Activated CD8-positive, alpha-beta memory T cell treated with anti-CD3 and anti-CD28 coated beads, Interleukin-2, amount 50 U/mL, for 24 hours (primary cell): Measurements from ENCODE around the gene LIMS2.

Experiments
- DNase-seq: peaks from one replicate; pipeline ENCODE4 v3.0.0-alpha.2; 2020; ENCODE audit errors: extremely low read depth

LIMS2 gene, protein sequence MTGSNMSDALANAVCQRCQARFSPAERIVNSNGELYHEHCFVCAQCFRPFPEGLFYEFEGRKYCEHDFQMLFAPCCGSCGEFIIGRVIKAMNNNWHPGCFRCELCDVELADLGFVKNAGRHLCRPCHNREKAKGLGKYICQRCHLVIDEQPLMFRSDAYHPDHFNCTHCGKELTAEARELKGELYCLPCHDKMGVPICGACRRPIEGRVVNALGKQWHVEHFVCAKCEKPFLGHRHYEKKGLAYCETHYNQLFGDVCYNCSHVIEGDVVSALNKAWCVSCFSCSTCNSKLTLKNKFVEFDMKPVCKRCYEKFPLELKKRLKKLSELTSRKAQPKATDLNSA

DNA sequence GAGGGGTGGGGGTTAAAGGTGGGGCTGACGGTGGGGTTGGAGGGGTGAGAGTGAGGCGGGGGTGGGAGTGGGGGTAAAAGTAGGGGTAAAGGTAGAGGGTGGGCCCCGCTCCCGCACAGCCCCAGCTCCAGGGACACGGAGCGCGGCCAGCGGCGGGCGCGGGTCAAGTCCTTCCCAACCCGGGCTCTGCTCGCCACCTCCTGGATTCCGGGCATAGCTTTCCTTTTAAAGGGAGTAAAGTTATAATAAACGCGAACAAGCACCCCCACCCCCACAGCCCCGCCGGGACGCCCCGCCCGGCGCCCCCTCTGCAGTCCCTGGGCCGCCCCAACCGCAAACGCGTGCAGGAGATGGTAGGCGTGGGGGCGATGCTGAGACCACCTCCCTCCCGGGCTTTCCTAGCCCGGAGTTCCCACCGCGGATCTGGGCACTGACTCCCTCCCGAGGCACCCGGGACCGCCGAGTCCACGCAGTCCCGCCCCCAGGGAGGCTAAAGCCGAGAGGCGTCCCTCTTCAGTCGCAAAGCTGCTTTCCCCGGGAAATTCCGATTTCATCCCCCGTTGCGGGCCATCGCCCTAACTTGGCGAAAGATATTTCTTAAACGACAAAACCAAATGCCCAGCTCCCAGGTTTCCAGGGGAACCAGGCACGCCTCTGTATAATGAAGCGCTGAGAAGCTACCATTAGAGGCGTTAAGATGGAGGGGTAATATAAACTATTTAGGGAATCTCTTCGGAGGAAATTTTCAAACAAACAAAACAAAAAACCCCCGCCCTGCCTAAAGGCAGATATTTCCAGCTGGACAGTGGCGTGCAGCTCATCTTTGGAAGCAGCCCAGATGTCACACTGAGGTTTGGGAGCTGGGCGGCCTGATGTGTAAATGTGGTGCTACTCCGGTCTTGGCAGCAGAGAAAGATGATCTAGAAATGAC is at the start of gene LIMS2:
Gene LIMS2 (minus strand): TSS at position 200 of the 931 bp plus-strand sequence. CDS start 506 bp downstream, outside the sequence.
- DNase-seq: no peak

DNA sequence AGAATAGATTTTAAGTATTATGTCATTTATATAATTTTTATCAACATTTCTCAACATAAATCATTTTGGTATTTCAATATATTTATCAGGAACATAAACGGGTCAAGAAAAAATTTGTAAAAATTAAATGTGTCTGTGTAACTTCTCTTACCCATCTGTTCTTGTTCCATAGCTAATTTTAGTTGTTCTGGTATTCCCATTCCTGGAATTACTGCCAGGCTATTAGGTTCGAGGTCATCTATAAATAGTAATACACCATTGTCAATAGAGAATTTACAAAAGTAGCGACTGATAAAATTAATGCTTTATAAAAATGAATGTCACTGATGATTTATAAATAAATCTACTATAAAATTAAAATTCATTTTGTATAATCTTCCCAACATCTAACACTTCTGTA is 47.5 kb upstream of the LIMS2 start:
- no peak for DNase-seq

DNA sequence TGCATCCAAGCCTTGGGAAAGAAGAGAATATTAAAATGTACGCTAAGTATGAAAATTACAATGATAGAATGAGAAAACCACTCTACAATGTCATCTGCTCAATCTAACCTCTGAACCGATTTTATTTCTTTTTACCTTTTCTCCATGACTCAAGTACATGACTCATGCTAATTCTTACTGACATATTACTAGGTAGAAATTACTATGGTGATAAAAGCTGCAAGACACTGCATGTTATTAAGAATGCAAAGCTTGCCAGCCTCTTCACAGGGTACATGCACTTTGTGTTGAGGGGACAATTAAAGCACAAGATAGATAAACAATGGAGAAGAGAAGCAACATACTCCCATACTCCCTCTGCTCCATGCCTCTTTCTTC is 46.6 kb upstream of the LIMS2 start:
- DNase-seq: no peak

DNA sequence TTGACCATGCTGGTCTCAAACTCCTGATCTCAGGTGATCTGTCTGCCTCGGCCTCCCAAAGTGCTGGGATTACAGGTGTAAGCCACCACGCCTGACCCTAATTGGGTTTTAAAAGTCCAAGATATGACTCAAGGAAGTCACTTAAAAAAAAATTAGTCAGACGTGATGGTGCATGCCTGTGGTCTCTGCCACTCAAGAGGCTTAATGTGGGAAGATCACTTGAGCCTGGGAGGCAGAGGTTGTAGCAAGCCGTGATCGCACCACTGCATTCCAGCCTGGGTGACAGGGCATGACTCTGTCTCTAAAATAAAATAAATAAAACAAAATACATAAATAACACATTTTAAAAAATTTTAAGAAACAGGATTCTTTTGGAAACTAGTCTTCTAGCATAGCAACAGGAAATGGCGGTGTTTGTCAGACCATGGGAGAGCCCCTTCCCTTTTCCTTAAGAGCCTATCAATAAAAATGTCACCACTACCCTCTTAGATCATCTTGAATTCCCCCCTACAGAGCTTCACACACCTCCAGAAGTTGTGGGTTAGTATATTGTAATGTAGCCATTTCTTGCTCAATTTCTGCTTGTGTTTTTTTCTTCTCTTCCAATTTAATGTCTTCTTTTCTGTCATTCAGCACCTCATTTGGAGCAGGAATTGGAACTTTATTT is 46.1 kb upstream of the LIMS2 start:
- DNase-seq: no peak

DNA sequence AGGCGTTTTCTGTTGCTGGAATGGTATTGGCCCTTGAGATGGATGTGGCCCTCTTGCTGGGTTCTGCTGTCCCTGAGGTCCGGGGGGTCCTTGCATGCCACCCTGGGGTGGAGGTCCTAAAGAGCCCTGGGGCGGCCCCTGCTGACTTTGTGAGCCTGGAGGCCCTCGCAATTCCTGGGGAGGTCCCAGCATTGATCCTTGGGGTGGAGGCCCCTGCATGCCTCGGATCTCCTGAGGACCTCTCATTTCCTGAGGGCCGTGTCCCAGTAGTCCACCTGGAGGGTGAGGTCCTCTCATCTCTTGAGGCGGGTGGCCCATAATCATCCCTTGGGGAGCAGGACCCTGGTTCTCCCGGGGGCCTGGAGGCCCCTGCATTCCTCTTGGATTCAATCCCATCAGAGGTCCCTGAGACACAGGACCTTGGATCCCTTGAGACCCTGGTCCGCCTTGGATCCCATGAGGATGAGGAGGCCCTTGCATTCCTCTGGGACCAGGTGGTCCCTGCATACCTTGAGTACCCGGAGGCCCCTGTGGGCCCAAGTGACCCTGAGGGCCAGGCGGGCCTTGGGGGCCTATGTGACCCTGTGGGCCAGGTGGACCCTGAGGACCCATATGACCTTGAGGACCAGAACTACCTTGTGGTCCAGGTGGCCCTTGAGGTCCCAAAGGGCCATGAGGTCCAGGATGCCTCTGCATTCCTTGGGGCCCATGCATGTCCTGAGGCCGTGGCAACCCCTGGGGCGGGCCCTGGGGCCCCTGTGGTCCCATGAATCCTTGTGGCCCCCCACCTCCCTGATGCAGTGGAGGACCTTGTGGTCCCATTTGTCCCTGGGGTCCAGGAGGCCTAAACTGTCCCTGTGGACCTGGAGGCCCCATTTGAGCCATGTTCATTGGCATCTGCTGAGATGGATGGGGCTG is 44.2 kb upstream of the LIMS2 start:
- no peak for DNase-seq

DNA sequence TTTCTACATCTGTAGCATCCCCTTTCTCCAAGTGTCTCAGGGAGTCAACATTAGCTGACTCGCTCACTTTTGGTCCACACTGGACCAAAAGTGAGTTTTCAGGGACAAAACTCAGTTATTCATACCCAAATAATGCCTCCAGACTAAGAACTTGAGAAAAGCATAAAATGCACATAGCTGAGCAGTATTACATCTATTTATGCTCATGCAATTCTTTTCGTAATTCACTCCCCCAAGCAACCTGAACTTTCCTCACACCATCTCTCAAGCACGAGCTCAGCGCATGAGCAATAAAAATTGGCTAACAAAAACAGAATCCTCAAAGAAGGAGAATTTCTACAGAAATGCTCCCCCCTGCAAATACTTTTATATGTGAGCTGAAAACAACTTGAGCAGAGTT is 42.9 kb upstream of the LIMS2 start:
- DNase-seq: no peak

DNA sequence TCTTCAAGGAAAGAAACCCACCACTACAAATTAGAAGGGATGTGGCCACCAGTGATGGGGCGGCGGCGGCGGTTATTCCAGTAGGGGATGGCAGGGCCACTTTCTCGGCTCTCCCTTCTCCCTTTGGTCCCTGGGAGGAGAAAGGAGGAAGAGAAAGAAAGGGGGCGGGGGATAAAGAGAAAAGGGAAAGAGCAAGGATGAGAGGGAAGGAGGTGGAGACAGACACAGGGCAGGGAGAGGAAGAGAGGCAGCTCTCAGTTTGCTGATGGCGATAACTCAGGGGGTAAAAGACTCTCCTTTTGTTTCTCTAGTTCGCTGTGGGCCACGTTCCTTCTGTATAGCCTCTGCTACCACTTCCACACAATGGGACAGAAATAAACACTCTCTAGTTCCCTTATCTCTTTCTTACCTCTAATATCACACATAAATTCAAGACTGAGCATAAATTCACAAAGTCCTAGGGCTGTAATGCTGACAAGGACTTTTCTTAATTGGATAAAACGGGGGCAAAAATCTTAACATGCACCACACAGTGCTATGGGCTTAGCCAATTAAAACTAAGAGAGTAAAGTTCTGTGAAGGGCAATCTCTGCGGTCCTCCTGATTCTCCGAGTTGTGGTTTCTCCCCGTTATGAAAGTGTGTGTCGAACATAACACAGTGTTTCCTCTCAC is 40.6 kb upstream of the LIMS2 start:
- no peak for DNase-seq

DNA sequence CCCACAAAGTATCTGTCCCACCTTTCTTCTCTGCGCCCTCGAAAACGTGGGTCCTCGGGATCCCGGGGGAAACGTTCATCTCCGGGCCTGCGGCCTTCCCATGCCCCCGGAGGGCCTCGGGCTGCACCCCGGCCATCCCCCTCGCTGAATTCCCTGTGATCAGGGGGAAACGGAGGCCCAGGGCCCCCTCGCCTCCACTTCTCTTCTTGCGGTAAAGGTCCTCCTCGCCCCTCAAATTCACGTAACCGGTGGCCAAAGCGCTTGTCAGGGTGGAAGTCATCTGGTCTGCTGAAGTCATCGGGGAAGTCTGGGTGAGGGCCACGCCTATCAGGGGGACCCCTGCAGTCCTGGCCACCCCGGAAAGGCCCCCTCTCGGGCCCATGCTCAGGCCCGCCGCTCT is 38.2 kb upstream of the LIMS2 start:
- DNase-seq: no peak

DNA sequence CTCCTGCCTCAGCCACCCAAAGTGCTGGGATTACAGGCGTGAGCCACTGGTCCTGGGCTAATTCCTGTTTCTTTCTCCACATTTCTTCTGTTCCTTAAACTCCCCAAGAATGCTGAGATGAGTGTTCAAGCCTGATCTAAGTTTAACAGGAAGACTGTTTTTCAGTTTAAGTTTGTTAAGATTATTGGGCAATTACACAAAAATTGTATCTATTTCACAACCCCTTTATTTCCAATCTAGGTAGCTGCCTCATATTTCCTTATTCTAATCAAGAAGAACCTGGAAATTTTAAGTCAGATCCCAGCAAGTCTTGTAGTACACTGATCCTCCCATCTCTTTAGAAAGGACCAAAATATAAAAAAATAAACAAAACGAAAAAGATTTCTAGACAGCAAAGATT is 37.7 kb upstream of the LIMS2 start:
- no peak for DNase-seq

DNA sequence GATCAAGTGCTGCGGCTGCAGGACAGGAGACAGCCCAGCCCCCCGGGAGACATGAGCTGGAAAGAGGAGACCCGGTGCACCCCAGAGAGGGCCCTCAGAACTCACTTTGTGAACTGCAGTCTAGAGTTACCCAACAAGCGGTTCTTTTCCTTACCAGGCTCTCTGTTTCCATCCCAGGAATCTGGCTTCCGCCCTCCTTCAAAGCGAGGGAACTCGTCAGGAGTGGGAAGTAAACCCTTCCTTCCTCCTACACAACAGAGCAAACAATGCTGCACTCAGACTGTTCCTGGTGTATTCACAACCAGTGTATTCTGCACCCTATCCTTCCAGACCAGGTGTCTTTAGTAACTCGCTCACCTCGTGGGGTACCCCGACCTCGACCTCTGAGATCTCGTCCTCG is 34.0 kb upstream of the LIMS2 start:
- no peak for DNase-seq

DNA sequence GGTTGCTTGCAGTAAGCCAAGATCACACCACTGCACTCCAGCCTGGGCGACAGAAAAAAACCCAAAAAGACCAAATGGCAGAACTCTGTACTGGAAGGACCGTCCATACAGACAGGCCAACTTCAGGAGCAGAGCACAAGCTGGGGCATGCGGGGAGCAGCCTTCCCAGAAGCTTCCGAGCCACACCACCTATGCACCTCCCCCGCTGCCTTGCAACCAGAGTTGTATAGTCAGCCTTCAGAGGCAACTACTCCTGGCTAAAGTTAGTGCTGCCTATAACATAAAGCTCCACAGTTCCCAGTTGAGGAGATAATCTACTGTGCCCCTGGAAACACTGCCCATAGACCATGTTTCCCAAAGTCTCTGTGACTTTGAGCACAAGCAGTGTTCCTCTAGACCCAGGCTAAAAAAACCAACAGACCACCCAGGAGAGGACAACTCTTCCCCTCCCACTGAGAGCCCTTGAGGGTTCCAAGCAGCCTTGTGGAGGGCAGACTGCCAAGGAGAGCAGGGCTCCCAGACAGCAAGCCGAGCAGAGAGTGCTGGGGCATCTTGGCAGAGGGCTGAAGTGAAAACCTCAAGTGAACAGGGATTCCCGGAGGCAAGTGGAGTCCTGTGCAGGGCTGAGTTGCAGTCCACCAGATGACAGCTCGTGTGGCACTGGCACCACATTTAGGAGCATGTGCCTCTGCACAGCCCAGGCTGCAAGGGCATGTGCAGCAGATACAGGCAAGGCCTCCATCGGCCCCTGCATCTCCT is 32.7 kb upstream of the LIMS2 start:
- no peak for DNase-seq

DNA sequence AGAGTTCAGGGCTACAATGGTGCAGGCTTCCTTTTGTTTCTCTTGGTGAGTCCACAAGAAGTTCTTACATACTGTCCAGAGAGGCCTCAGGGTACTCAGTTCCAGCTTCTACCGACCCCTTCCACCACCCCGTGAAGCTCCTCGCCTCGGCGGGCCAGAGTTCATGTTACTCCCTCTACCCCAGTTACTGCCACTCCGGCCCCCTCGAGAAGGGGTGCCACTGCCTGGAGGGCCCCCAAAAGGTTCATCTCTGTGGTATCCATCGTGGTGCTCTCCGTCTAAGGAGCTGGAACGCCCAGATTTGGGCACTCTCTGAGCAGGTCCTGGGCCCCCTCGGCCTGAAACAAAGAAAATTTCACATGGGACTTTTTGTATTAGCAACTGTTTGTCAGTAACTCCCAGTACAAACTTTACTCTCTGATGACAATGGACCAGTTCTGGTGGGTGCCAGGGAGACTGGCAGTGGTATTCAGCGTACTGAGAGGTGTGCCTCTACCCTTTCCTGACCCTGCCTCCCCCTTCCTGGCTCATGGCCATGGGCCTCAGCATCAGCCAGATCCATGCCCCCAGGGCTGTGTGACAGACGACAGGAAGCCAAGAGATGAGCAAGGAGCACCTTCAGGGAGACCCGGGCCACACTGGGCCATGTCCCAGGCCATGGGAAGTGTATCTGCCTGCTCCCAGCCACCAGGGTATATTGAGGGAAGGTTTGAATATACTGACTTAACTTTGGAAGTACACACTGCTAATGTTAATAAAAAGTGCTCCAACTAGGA is 31.1 kb upstream of the LIMS2 start:
- no peak for DNase-seq

DNA sequence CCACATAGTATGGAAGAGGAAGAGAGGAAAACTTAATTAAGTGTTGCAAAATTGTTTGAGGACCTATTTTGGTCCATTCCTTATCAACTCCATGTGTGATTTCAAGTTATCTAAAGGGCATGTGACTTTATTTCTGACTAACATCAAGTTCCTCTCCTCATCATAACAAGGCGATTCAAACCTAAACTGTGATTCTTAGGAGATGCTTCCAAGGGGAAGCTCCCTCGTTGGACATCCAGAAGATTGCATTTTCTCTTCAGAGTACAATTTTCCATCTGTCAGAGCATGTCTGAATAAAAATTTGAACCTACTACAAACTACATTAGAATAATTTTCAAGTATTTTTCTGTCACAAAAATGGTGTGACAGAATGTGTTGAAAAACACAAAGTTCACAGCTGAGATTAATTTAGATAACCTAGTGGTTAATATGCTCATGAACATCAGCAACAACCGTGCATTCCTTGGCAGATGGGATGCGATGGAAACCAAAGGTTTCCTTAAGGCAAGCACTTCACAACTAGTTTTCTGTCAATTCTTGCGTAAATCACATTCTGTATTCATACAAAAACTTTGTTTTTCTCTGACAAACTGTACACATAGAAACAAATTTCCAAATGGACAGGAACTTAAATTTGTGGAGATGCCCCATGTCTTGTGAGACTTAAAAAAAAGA is 30.2 kb upstream of the LIMS2 start:
- DNase-seq: no peak

DNA sequence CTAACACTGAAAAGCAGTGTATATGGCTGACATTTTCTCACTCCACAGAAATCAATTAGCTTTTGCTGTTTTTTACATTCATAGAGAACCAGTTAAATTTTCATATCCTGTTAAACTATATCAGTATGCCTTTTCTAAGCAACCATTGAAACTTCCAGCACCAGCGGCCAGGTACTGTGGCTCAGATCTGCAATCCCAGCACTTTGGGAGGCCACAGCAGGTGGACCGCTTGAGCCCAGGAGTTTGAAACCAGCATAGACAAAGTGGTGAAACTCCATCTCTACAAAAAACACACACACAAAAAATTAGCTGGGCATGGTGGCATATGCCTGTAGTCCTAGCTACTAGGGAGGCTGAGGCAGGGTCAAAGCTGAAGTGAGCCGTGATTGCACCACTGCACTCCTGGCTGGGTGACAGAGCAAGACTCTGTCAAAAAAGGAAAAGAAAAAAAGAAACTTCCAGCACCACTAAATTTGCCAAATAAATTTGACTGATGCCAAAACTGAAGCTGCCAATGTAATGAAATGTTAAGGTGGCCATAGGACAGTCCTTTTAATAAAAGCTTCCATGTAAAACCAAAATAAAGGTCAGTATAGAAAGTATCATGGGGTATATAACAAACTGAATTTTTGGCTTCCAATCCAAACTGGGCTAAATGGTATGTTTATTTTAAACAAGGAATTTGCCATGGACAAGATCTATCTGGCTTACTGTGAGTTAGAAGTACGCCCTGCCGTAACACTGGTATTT is 29.5 kb upstream of the LIMS2 start:
- DNase-seq: no peak

DNA sequence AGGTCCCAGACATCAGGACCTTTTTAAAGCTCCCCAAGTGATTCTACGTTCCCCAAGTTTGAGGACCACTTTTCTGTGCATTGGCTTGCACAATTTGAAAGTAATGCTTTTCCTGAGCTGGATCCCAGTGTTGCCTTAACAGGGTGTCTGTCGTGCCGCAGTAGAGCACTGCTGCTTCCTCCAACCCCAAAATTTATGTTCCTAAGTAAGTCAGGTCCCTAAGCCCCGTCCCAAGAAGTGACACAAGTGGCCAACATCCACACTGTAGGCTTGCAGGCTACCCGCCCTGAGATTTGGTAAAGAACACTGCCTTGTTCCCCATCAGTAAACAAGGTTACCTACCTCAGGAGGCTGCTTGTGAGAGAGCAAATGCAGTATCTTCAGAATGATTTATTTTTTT is 28.0 kb upstream of the LIMS2 start:
- no peak for DNase-seq

DNA sequence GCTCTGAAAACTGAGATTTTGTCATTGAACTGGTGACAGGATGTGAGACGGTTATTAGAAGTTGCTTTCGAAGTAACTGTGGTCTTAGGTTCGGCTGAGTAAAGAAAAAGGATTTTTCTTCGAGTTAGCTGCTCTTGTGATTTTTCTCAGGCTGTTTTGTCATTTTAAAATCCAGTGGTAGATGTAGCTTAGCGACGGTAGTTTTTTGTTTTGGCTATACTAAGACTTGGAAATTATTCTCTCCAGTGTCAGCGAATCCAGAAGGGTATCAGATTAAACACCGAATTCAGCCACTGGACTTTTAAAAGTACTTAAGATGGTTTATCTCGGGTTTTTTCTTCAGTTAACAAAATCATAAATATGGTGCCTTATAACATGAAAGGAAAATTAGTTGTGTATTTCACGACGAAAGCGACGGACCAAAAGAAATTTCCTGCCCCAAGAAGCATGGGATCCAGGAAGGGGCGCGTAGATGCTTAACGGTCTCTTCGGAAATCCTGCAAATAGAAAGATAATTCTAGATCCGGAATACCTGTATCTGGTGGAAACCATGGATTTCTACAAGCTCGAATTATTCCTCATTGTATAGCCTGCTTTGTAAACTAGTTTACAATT is 27.2 kb upstream of the LIMS2 start:
- no peak for DNase-seq

DNA sequence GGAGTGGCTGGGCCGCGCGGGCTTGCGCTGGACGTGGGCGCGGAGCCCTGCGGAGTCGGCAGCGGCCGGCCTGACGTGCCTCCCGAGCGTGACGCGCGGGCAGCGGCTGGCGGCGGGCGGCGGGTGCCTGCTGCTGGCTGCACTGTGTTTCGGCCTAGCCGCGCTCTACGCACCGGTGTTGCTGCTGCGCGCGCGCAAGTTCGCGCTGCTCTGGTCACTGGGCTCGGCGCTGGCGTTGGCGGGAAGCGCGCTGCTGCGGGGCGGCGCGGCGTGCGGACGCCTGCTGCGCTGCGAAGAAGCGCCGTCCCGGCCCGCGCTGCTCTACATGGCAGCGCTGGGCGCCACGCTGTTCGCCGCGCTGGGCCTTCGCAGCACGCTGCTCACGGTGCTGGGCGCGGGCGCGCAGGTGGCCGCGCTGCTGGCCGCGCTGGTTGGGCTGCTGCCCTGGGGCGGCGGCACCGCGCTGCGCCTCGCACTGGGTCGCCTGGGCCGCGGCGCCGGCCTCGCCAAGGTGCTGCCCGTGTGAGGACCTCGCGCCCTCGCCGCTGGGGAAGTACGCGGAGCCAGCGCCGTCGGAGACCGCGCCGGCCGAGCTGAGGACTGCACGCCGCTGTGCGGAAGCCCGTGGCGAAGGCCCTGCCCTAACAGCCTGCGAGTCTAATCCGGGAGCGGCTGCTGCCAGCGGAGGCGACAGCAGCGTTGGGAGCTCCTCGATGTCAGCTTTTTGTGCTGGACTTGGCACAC is 26.5 kb upstream of the LIMS2 start:
- DNase-seq: peak; percentile 41
